SK-N-SH treated with all-trans-retinoic acid at 6 μM for 48 hours (cell line): ENCODE results near the gene PDE3A.

ENCODE experiments used
- ATAC-seq: fragments of 200-7000 bp; cut with Tn5 transposase; 3 replicates; pipeline ENCODE4 v1.9.1; 2020; ENCODE audit warnings: mild to moderate bottlenecking, moderate library complexity
- ARNTL ChIP-seq: fragments of 450-650 bp; formaldehyde crosslinking; IDR thresholded peaks from 2 replicates; pipeline ENCODE4 v1.5.0; 2020; ENCODE audit warnings: low read depth, mild to moderate bottlenecking, moderate library complexity, borderline replicate concordance
- BACH2 ChIP-seq: fragments of 250-450 bp; sonication (Bioruptor Pico); IDR thresholded peaks from 2 replicates; pipeline ENCODE4 v1.9.0; 2021; ENCODE audit warnings: mild to moderate bottlenecking, borderline replicate concordance
- CSDC2 ChIP-seq: fragments of 250-450 bp; sonication (Bioruptor Pico); IDR thresholded peaks from 2 replicates; pipeline ENCODE4 v1.5.0; 2020; ENCODE audit warnings: mild to moderate bottlenecking, moderate library complexity
- ESRRG ChIP-seq: fragments of 250-450 bp; sonication (Bioruptor Pico); IDR thresholded peaks from 2 replicates; pipeline ENCODE4 v1.6.1; 2021; ENCODE audit warnings: mild to moderate bottlenecking
- GLIS3 ChIP-seq: fragments of 250-450 bp; sonication (Bioruptor Pico); IDR thresholded peaks from 2 replicates; pipeline ENCODE4 v1.5.0; 2020; ENCODE audit warnings: mild to moderate bottlenecking, moderate library complexity
- ISL1 ChIP-seq: fragments of 250-450 bp; sonication (Bioruptor Pico); IDR thresholded peaks from 2 replicates; pipeline ENCODE4 v2.1.2; 2022; ENCODE audit warnings: mild to moderate bottlenecking, moderate library complexity
- OSR1 ChIP-seq: fragments of 250-450 bp; sonication (Bioruptor Pico); IDR thresholded peaks from 2 replicates; pipeline ENCODE4 v1.8.0; 2022; ENCODE audit warnings: moderate library complexity, mild to moderate bottlenecking, inconsistent platforms
- PPARA ChIP-seq: fragments of 250-450 bp; sonication (Bioruptor Pico); IDR thresholded peaks from 2 replicates; pipeline ENCODE4 v1.5.0; 2020; ENCODE audit warnings: mild to moderate bottlenecking, borderline replicate concordance
- RARB ChIP-seq: fragments of 250-450 bp; sonication (Bioruptor Pico); IDR thresholded peaks from 2 replicates; pipeline ENCODE4 v1.8.0; 2021; ENCODE audit warnings: mild to moderate bottlenecking, moderate library complexity
- SNAI2 ChIP-seq: fragments of 250-450 bp; sonication (Bioruptor Pico); IDR thresholded peaks from 2 replicates; pipeline ENCODE4 v1.5.0; 2020; ENCODE audit warnings: mild to moderate bottlenecking, moderate library complexity
- TCF4 ChIP-seq: fragments of 250-450 bp; sonication (Bioruptor Pico); IDR thresholded peaks from 2 replicates; pipeline ENCODE4 v1.8.0; 2021; ENCODE audit warnings: mild to moderate bottlenecking, moderate library complexity, borderline replicate concordance
- TOX ChIP-seq: fragments of 250-450 bp; sonication (Bioruptor Pico); IDR thresholded peaks from 2 replicates; pipeline ENCODE4 v1.8.0; 2021; ENCODE audit warnings: mild to moderate bottlenecking, moderate library complexity, borderline replicate concordance
- ZC3H10 ChIP-seq: fragments of 250-450 bp; sonication (Bioruptor Pico); IDR thresholded peaks from 2 replicates; pipeline ENCODE4 v1.5.1; 2021; ENCODE audit warnings: mild to moderate bottlenecking, moderate library complexity
- ZFP3 ChIP-seq: fragments of 250-450 bp; sonication (Bioruptor Pico); IDR thresholded peaks from 2 replicates; pipeline ENCODE4 v1.5.0; 2020; ENCODE audit warnings: mild to moderate bottlenecking, moderate library complexity
- ZFP30 ChIP-seq: fragments of 450-650 bp; formaldehyde crosslinking; IDR thresholded peaks from 2 replicates; pipeline ENCODE4 v1.5.0; 2022; ENCODE audit warnings: mild to moderate bottlenecking, moderate library complexity
- ZNF565 ChIP-seq: fragments of 450-650 bp; formaldehyde crosslinking; conservative IDR thresholded peaks from 2 replicates; pipeline ENCODE4 v1.5.0; 2020; ENCODE audit warnings: low read depth, mild to moderate bottlenecking, moderate library complexity
- ZNF8 ChIP-seq: fragments of 450-650 bp; formaldehyde crosslinking; IDR thresholded peaks from 2 replicates; pipeline ENCODE4 v1.5.0; 2020; ENCODE audit warnings: mild to moderate bottlenecking, moderate library complexity
- TF ChIP-seq, protein P1 (sequence below): fragments of 250-450 bp; sonication (Bioruptor Pico); IDR thresholded peaks from 2 replicates; pipeline ENCODE4 v1.5.1; 2021; ENCODE audit warnings: mild to moderate bottlenecking, moderate library complexity
- TF ChIP-seq, protein P2 (sequence below): fragments of 250-450 bp; sonication (Bioruptor Pico); IDR thresholded peaks from 2 replicates; pipeline ENCODE4 v1.5.0; 2020; ENCODE audit warnings: mild to moderate bottlenecking, moderate library complexity
- TF ChIP-seq, protein P3 (sequence below): fragments of 250-450 bp; sonication (Bioruptor Pico); IDR thresholded peaks from 2 replicates; pipeline ENCODE4 v1.8.0; 2020; ENCODE audit warnings: mild to moderate bottlenecking, moderate library complexity, borderline replicate concordance
- TF ChIP-seq, protein P4 (sequence below): fragments of 250-450 bp; sonication (Bioruptor Pico); IDR thresholded peaks from 2 replicates; pipeline ENCODE4 v1.5.1; 2020; ENCODE audit warnings: low read depth, mild to moderate bottlenecking, moderate library complexity
- TF ChIP-seq, protein P5 (sequence below): fragments of 250-450 bp; sonication (Bioruptor Pico); IDR thresholded peaks from 2 replicates; pipeline ENCODE4 v1.8.0; 2021; ENCODE audit warnings: low read depth, mild to moderate bottlenecking, moderate library complexity, borderline replicate concordance

The PDE3A gene

DNA sequence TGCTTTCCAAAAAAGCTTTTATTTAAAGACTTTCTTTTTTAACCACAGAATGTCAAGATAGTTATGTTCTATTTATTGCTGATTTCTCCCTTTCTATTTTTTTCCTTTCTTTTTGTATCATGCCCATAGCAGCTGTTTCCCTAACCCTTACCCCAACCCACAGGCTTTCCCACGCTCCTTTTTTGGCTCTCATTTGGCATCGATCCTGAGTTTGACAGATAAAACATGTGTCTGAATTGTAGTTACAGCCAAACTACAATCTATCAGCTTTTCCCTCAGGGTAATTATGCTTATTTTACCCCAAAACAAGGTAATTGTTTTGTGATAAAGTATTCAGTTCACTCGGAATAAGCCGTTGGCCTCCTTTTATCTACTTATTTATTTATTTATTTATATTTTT, 46.7 kb downstream of the PDE3A start:
- ATAC-seq: no peak
- no peak for TF ChIP-seq RARB (CRISPR knock-in tag)
- no peak for TF ChIP-seq ZNF565

DNA sequence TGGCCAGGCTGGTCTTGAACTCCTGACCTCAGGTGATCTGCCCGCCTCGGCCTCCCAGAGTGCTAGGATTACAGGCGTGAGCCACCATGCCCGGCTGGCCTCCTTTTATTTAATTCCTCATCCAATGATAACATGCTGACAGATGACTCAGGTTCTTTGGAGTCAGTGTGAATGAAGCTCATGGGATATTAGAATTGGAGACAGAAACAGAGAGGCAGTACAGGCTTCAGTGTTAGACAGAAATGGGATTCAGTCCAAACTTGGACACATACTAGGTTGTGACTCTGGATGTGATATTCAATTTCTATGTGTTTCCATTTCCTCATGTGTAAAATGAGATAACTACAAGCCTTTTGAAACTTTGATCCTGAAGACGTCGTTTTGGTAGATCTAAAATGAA, 47.3 kb downstream of the PDE3A start:
- TF ChIP-seq ZFP3 (CRISPR knock-in tag) (no peak), ISL1 (CRISPR knock-in tag) (no peak), GLIS3 (CRISPR knock-in tag) (no peak), ZFP30 (CRISPR knock-in tag) (no peak), ARNTL (CRISPR knock-in tag) (no peak), OSR1 (CRISPR knock-in tag) (no peak)
- TF ChIP-seq, protein P1, sequence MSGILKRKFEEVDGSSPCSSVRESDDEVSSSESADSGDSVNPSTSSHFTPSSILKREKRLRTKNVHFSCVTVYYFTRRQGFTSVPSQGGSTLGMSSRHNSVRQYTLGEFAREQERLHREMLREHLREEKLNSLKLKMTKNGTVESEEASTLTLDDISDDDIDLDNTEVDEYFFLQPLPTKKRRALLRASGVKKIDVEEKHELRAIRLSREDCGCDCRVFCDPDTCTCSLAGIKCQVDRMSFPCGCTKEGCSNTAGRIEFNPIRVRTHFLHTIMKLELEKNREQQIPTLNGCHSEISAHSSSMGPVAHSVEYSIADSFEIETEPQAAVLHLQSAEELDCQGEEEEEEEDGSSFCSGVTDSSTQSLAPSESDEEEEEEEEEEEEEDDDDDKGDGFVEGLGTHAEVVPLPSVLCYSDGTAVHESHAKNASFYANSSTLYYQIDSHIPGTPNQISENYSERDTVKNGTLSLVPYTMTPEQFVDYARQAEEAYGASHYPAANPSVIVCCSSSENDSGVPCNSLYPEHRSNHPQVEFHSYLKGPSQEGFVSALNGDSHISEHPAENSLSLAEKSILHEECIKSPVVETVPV (CRISPR knock-in tag): no peak
- TF ChIP-seq, protein P2, sequence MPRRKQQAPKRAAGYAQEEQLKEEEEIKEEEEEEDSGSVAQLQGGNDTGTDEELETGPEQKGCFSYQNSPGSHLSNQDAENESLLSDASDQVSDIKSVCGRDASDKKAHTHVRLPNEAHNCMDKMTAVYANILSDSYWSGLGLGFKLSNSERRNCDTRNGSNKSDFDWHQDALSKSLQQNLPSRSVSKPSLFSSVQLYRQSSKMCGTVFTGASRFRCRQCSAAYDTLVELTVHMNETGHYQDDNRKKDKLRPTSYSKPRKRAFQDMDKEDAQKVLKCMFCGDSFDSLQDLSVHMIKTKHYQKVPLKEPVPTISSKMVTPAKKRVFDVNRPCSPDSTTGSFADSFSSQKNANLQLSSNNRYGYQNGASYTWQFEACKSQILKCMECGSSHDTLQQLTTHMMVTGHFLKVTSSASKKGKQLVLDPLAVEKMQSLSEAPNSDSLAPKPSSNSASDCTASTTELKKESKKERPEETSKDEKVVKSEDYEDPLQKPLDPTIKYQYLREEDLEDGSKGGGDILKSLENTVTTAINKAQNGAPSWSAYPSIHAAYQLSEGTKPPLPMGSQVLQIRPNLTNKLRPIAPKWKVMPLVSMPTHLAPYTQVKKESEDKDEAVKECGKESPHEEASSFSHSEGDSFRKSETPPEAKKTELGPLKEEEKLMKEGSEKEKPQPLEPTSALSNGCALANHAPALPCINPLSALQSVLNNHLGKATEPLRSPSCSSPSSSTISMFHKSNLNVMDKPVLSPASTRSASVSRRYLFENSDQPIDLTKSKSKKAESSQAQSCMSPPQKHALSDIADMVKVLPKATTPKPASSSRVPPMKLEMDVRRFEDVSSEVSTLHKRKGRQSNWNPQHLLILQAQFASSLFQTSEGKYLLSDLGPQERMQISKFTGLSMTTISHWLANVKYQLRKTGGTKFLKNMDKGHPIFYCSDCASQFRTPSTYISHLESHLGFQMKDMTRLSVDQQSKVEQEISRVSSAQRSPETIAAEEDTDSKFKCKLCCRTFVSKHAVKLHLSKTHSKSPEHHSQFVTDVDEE (CRISPR knock-in tag): no peak
- TF ChIP-seq, protein P3, sequence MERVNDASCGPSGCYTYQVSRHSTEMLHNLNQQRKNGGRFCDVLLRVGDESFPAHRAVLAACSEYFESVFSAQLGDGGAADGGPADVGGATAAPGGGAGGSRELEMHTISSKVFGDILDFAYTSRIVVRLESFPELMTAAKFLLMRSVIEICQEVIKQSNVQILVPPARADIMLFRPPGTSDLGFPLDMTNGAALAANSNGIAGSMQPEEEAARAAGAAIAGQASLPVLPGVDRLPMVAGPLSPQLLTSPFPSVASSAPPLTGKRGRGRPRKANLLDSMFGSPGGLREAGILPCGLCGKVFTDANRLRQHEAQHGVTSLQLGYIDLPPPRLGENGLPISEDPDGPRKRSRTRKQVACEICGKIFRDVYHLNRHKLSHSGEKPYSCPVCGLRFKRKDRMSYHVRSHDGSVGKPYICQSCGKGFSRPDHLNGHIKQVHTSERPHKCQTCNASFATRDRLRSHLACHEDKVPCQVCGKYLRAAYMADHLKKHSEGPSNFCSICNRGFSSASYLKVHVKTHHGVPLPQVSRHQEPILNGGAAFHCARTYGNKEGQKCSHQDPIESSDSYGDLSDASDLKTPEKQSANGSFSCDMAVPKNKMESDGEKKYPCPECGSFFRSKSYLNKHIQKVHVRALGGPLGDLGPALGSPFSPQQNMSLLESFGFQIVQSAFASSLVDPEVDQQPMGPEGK (CRISPR knock-in tag): no peak
- TF ChIP-seq, all 23 proteins: peak for 0
- no peak for ATAC-seq

DNA sequence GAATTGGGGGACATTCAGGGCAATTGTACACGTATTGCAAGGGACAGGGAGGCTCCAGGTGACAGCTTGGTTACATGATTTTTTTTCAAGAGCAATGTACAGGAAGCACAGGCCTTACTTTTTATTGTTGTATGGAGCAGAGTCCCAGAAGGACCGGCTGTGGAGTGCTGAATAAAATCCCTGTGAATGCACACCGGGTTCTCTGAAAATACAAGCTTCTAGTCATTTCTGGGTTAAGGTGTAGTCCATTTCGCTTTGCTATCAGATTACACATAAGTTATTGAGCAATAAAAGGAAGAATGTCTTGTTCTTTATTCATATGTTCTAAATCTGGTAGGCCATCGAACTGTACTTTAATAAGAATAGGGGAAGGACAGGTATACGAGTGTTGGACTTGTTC, 52.2 kb downstream of the PDE3A start:
- TF ChIP-seq ZFP3 (CRISPR knock-in tag) (no peak), ZC3H10 (no peak), ISL1 (CRISPR knock-in tag) (no peak), ZNF565 (no peak), ZNF8 (no peak), PPARA (CRISPR knock-in tag) (no peak), TCF4 (CRISPR knock-in tag) (no peak), TOX (no peak), CSDC2 (CRISPR knock-in tag) (no peak), ESRRG (CRISPR knock-in tag) (no peak), BACH2 (no peak), SNAI2 (CRISPR knock-in tag) (no peak)
- TF ChIP-seq, protein P4, sequence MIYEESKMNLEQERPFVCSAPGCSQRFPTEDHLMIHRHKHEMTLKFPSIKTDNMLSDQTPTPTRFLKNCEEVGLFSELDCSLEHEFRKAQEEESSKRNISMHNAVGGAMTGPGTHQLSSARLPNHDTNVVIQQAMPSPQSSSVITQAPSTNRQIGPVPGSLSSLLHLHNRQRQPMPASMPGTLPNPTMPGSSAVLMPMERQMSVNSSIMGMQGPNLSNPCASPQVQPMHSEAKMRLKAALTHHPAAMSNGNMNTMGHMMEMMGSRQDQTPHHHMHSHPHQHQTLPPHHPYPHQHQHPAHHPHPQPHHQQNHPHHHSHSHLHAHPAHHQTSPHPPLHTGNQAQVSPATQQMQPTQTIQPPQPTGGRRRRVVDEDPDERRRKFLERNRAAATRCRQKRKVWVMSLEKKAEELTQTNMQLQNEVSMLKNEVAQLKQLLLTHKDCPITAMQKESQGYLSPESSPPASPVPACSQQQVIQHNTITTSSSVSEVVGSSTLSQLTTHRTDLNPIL (CRISPR knock-in tag): no peak
- TF ChIP-seq, protein P1 (CRISPR knock-in tag): no peak
- no peak for ATAC-seq

DNA sequence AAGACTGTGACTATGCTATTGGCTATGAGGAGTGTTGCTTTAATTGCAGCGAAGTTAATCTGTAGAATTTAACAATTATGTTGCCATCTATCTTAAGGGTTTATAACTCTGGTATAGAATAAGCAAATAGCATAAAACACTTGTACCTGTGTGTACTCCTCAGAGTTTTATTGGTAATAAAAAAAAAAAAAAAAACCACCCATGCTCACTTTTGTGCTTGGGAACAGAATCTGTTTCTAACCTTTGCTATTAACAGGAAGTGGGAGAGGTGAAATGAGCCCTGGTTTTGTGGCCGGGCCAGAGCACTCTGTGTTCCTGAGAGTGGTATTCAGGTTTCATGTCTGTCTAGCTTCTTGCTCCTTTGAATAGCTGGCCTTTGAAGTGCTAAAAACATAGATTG, 53.1 kb downstream of the PDE3A start:
- ATAC-seq: no peak
- no peak for TF ChIP-seq ZNF8
- no peak for TF ChIP-seq TCF4 (CRISPR knock-in tag)
- no peak for TF ChIP-seq ZFP30 (CRISPR knock-in tag)
- TF ChIP-seq OSR1 (CRISPR knock-in tag): no peak
- TF ChIP-seq, protein P3 (CRISPR knock-in tag): no peak
- no peak for TF ChIP-seq SNAI2 (CRISPR knock-in tag)
- TF ChIP-seq ESRRG (CRISPR knock-in tag): no peak
- TF ChIP-seq, protein P5, sequence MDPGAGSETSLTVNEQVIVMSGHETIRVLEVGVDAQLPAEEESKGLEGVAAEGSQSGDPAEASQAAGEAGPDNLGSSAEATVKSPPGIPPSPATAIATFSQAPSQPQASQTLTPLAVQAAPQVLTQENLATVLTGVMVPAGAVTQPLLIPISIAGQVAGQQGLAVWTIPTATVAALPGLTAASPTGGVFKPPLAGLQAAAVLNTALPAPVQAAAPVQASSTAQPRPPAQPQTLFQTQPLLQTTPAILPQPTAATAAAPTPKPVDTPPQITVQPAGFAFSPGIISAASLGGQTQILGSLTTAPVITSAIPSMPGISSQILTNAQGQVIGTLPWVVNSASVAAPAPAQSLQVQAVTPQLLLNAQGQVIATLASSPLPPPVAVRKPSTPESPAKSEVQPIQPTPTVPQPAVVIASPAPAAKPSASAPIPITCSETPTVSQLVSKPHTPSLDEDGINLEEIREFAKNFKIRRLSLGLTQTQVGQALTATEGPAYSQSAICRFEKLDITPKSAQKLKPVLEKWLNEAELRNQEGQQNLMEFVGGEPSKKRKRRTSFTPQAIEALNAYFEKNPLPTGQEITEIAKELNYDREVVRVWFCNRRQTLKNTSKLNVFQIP (CRISPR knock-in tag): no peak
- no peak for TF ChIP-seq PPARA (CRISPR knock-in tag)
- TF ChIP-seq ZNF565: no peak
- TF ChIP-seq RARB (CRISPR knock-in tag): no peak
